Effector memory CD4-positive, alpha-beta T cell (primary cell): ENCODE data around the gene TBC1D20.
"Not testable (repeated sequence)": the region's sequence is repeated elsewhere in the genome, so short reads cannot be mapped to it uniquely, and the experiment has no call there.

ENCODE experiments used
- DNase-seq, 3 donors: peaks; one replicate each; pipeline ENCODE4 v3.0.0-alpha.2; 2020
- H3K27ac ChIP-seq: 2 replicates; pipeline ENCODE4 v1.7.0; 2013; ENCODE audit warnings: mild to moderate bottlenecking, low read length, moderate library complexity; ENCODE audit not compliant: insufficient read depth, poor library complexity, severe bottlenecking
- H3K27me3 ChIP-seq: replicated peaks from 2 replicates; pipeline ENCODE4 v1.7.0; 2013; ENCODE audit warnings: mild to moderate bottlenecking, low read length; ENCODE audit not compliant: insufficient read depth, control insufficient read depth, poor library complexity, severe bottlenecking
- H3K36me3 ChIP-seq: 2 replicates; pipeline ENCODE4 v1.7.0; 2013; ENCODE audit warnings: mild to moderate bottlenecking, low read length, moderate library complexity; ENCODE audit not compliant: control insufficient read depth, insufficient read depth
- H3K4me1 ChIP-seq: 2 replicates; pipeline ENCODE4 v1.7.0; 2013; ENCODE audit warnings: low read length, mild to moderate bottlenecking; ENCODE audit not compliant: control insufficient read depth, insufficient read depth, poor library complexity, severe bottlenecking
- H3K4me3 ChIP-seq: 2 replicates; pipeline ENCODE4 v1.7.0; 2013; ENCODE audit warnings: low read length, low read depth, mild to moderate bottlenecking; ENCODE audit not compliant: insufficient read depth, poor library complexity, severe bottlenecking
- H3K9me3 ChIP-seq: 2 replicates; pipeline ENCODE4 v1.7.0; 2013; ENCODE audit warnings: mild to moderate bottlenecking, low read length, moderate library complexity; ENCODE audit not compliant: control insufficient read depth
- total RNA-seq, 3 donors: gene quantifications; one replicate each; lab custom pipeline; 2026; lab: John Stamatoyannopoulos, UW

TBC1D20 gene, protein sequence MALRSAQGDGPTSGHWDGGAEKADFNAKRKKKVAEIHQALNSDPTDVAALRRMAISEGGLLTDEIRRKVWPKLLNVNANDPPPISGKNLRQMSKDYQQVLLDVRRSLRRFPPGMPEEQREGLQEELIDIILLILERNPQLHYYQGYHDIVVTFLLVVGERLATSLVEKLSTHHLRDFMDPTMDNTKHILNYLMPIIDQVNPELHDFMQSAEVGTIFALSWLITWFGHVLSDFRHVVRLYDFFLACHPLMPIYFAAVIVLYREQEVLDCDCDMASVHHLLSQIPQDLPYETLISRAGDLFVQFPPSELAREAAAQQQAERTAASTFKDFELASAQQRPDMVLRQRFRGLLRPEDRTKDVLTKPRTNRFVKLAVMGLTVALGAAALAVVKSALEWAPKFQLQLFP
- total RNA-seq: 33.9 to 45.3 (median 39.6) reads per million in 3 donors

DNA sequence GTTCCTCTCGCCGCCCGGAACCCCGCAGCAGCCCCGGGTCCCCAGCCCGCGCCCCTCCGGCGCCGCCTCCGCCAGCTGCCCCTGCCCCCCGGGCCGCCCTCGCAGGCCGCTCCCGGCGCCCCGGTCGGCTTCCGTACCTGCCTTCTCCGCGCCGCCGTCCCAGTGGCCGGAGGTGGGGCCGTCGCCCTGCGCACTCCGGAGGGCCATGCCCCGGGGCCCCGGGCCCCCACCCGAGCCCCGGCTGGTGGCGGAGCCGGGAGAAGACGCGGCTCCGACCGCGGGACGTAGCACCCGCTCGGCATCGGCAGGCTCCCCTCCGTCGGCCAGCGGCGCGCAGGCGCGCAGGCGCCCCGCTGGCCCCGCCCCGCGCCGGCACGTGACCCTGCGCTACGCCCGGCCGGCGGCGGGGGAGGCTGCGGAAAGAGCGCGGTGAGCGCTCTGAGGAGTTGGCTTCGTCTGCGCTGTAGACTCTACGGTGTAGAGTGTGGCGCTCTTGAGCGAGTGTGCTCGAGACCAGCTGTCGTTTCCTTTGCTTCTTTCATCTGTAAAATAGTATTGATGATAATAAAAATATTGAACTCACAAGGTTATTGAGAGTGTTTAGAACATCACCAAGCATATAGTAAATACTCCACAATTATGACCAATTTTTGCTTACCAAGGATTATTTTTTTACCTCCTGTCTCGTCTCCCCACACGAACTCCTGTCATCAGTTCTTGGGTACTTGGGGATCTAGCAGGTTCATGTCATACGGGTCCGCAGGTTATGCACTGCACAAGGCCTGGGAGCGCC lies at the start of gene TBC1D20:
Gene TBC1D20, minus strand, starts transcription at position 335 of the 793 bp plus-strand sequence. Its CDS starts 128 bp downstream, at position 207.
- Histone ChIP-seq H3K27ac (peak within 1 kb of the TSS; percentile 82), H3K27me3 (no peaks in the 10 kb centered on the region), H3K4me3 (peak within 1 kb of the TSS; percentile 89), H3K9me3 (no peaks in the 10 kb centered on the region), H3K36me3 (no peaks in the 10 kb centered on the region), H3K4me1 (peaks cover 6% of the 10 kb centered on the region)
- DNase-seq: peak; percentile 72 to 78 (median 78)

DNA sequence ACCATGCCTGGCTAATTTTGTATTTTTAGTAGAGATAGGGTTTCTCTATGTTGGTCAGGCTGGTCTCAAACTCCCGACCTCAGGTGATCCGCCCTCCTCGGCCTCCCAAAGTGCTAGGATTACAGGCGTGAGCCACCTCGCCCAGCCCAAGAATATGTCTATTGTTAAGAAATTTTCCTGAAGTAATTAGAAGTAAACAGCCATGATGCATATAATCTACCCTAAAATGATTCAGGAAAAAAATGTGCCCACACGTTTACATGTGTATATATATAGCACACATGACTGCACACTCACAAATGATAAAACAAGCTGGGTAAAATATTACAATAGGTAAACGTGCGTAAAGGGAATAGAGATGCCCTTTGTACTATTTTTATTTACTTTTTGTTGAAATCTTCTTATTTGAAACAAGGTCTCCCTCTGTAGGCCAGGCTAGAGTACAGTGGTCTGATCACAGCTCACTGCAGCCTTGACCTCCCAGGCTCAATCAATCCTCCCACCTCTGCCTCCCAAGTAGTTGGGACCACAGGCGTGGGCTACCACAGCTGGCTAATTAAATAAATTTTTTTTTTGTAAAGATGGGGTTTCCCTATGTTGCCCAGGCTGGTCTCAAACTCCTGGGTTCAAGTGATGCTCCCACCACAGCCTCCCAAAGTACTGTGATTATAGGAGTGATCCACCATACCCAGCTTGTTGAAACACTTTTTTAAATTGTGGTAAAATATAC lies 48.2 kb upstream of the TBC1D20 start:
- H3K4me1 ChIP-seq, DNase-seq, H3K9me3 ChIP-seq, H3K27ac ChIP-seq, H3K27me3 ChIP-seq, H3K4me3 ChIP-seq: not testable (repeated sequence)
- H3K36me3 ChIP-seq: peaks cover 17% of the 10 kb centered on the region

DNA sequence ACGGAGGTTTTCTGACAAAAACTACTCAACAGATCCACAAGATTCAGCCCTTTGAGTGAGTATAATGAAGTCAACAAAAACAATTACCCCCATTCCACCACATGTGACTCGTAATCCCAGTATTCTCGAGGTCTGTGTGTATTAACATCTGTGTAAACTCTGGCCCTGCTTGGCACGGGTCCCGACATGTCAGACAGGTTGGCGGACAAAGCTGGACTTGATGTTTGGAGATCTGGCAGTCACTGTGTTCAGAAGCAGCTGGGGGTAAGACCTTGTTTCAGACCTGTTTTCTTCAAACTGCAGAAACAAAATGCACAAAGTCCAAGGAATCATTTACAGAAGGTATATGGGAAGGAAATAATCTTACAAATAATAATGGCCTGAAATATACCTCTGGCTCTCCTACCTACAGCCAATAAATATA lies 46.0 kb upstream of the TBC1D20 start:
- not testable (repeated sequence) for DNase-seq, H3K4me1 ChIP-seq, H3K27me3 ChIP-seq, H3K27ac ChIP-seq, H3K9me3 ChIP-seq, H3K4me3 ChIP-seq
- peaks cover 35% of the 10 kb centered on the region for H3K36me3 ChIP-seq

DNA sequence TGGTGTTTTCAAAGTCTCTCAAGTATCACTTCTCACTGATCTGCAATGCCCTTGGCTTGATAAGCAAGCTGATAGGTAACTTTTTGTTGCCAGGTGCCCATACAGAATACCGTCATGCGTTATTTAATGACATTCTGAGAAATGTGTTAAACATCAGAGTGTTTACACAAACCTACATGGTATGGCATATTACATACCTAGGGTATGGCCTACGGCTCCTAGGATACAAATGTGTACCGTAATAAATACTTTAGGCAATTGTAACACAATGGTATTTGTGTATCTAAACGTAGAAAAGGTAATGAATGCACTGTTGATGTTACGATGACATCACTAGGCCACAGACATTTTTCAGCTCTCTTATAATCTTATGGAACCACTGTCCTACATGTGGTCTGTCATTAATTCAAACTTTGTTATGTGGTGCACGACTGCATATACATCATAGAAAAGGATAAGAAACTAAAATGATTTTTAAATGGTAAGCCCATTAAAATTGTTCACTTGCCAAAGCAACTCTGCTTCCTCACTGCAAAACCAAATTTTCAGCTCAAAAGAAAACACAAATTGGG lies 45.5 kb upstream of the TBC1D20 start:
- no peaks in the 10 kb centered on the region for H3K9me3 ChIP-seq
- no peak for DNase-seq
- no peaks in the 10 kb centered on the region for H3K27me3 ChIP-seq
- H3K4me1 ChIP-seq: no peaks in the 10 kb centered on the region
- no peak overlapping the region for H3K4me3 ChIP-seq
- H3K27ac ChIP-seq: no peak overlapping the region
- H3K36me3 ChIP-seq: peaks cover 40% of the 10 kb centered on the region

DNA sequence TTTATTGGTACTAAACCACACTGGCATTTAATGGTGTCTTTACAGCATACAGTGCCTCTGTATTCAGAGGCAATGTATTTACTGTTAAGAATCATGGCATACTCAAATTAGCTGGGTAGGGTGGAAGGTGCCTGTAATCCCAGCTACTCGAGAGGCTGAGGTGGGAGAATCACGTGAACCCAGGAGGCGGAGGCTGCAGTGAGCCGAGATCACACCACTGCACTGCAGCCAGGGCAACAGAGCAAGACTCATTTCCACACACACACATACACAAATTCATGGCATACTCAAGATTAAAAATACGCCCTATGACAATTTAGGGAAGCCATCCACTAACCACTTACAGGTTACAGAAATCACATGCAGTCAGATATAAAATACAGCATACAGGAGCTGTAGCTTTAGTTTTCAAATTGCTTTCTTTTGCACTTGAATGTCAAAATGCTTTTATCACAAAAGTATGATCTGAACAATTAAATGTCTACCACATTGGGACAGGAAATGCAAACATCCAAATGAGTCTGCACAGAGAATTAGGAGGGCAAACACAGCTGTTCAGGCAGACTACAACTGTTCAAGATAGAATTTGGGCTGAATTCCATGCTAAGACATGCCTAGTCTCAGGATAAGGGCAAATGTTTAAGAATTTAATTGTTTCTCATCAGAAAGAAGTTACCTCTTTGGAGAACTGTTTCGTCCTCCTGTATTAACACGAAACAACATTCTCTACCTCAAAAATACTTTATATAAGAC lies 44.8 kb upstream of the TBC1D20 start:
- H3K27me3 ChIP-seq: no peaks in the 10 kb centered on the region
- H3K4me3 ChIP-seq: no peak overlapping the region
- no peaks in the 10 kb centered on the region for H3K9me3 ChIP-seq
- peaks cover 47% of the 10 kb centered on the region for H3K36me3 ChIP-seq
- no peaks in the 10 kb centered on the region for H3K4me1 ChIP-seq
- DNase-seq: no peak
- no peak overlapping the region for H3K27ac ChIP-seq

DNA sequence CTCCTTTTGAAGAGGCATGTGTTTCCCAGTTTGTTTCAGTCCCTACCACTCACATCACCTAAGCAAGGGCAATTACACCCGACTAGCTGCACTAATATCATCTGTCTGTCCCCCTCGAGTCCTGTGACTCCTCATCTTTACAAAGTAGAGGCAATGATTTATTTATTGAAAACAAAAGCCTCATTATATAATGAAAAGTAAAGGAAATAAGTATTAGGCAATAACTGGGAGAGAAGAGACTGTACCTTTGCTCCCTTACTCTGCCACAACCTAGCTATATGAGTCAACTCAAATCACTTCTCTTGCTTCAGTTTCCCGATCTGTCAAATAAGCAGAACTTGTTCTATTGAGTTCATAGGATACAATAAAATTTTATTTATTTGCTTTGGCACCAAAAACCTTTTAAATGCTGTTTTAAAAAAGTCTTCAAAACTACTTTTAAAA lies 42.3 kb upstream of the TBC1D20 start:
- H3K4me1 ChIP-seq: no peaks in the 10 kb centered on the region
- no peak overlapping the region for H3K4me3 ChIP-seq
- no peak overlapping the region for H3K27ac ChIP-seq
- H3K27me3 ChIP-seq: no peaks in the 10 kb centered on the region
- no peak for DNase-seq
- H3K36me3 ChIP-seq: peaks cover 62% of the 10 kb centered on the region
- H3K9me3 ChIP-seq: no peaks in the 10 kb centered on the region

DNA sequence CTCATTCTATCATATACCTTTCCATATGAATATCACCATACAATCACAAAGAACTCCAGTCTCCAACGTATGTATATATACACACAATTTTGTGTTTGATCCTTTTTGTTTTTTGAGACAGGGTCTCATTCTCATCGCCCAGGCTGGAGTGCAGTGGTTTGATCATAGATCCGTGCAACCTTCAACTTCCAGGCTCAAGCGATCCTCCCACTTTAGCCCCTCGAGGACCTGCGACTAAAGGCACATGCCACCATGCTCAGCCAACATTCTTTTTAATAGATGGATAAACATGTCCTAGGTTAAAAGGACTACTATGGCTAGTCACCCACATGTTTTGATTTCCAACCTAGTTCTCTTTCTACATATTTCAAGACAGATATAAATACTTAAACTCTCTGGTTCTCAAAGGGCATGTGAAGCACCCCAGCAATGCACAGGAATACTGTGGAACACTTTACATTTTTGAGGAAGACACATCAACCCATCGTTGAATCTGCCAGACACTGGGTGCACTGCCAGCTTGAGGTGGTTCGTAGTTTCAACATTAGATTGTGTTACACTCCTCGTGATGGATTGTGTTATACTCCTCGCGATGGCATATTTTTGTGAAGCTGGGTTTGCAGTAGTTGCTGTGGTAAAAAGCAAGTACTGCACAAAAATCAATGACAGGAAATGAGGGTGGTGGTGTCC lies 40.9 kb upstream of the TBC1D20 start:
- H3K36me3 ChIP-seq: peaks cover 77% of the 10 kb centered on the region

DNA sequence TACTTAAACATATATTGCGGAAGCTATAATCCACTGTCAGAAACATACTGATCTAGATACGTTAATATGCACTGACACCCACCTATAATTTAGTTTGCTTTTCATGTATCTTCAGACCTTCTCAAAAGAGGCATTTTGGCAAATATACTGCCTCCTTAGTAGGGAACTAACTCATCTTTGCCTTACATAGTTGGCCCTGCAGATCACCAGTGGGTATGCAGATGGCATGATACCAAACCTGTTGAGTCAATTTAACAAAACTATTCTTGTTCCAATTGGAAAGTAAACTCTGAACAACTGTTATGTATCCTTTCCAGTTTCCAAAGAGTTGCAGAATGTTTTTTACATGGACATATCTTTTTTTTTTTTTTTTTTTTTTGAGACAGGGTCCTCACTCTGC lies 35.6 kb upstream of the TBC1D20 start:
- Histone ChIP-seq H3K27me3 (no peaks in the 10 kb centered on the region), H3K36me3 (peaks cover 63% of the 10 kb centered on the region), H3K27ac (no peak overlapping the region), H3K4me3 (no peak overlapping the region), H3K4me1 (no peaks in the 10 kb centered on the region), H3K9me3 (no peaks in the 10 kb centered on the region)
- no peak for DNase-seq

More for the DNA sequence above, 40.9 kb upstream of the TBC1D20 start:
- no peak overlapping the region for H3K27ac ChIP-seq
- H3K27me3 ChIP-seq: no peaks in the 10 kb centered on the region
- no peaks in the 10 kb centered on the region for H3K9me3 ChIP-seq
- no peaks in the 10 kb centered on the region for H3K4me1 ChIP-seq
- DNase-seq: no peak
- no peak overlapping the region for H3K4me3 ChIP-seq
